GM23338 (cell line): Measurements from ENCODE around the gene KAT6B. TPM values are rescaled to one million over a fixed set of nuclear protein-coding genes. Genes with fewer than 3 reads are reported as not detected.

Experiments
- ATAC-seq: fragments of 200-7000 bp; cut with Tn5 transposase; 3 replicates; pipeline ENCODE4 v1.9.1; 2020
- DNase-seq: peaks from one replicate; pipeline ENCODE4 v3.0.0-alpha.2; 2015; ENCODE audit warnings: low spot score
- H2AFZ ChIP-seq: fragments of 200-600 bp; sonication (generic); 2 replicates; pipeline ENCODE4 v1.8.0; 2016; ENCODE audit warnings: antibody characterized with exemption, mild to moderate bottlenecking, moderate library complexity
- H3F3A ChIP-seq: fragments of 200-600 bp; sonication (generic); replicated peaks from 2 replicates; pipeline ENCODE4 v1.8.0; 2017; ENCODE audit warnings: antibody characterized with exemption, mixed run types, low read depth
- H3K27ac ChIP-seq: fragments of 200-600 bp; sonication (generic); 2 replicates; pipeline ENCODE4 v1.6.1; 2016; ENCODE audit warnings: low read depth
- H3K27me3 ChIP-seq: fragments of 200-600 bp; sonication (generic); 2 replicates; pipeline ENCODE4 v1.8.0; 2016; ENCODE audit warnings: mild to moderate bottlenecking, mixed run types, moderate library complexity; ENCODE audit not compliant: insufficient read depth
- H3K36me3 ChIP-seq: fragments of 200-600 bp; sonication (generic); 2 replicates; pipeline ENCODE4 v1.8.0; 2016; ENCODE audit warnings: mild to moderate bottlenecking; ENCODE audit not compliant: insufficient read depth
- H3K4me1 ChIP-seq: fragments of 200-600 bp; sonication (generic); 2 replicates; pipeline ENCODE4 v1.8.0; 2016; ENCODE audit warnings: mild to moderate bottlenecking, moderate library complexity; ENCODE audit not compliant: insufficient read depth
- H3K4me2 ChIP-seq: fragments of 200-600 bp; sonication (generic); 2 replicates; pipeline ENCODE4 v1.7.1; 2017; ENCODE audit warnings: mixed run types
- H3K4me3 ChIP-seq: fragments of 200-600 bp; sonication (generic); 2 replicates; pipeline ENCODE4 v1.6.1; 2016; ENCODE audit warnings: mixed run types
- H3K79me2 ChIP-seq: fragments of 200-600 bp; sonication (generic); replicated peaks from 2 replicates; pipeline ENCODE4 v1.8.0; 2017; ENCODE audit warnings: mild to moderate bottlenecking; ENCODE audit not compliant: insufficient read depth
- H3K9me2 ChIP-seq: fragments of 200-600 bp; sonication (generic); 2 replicates; pipeline ENCODE4 v1.8.0; 2017; ENCODE audit not compliant: insufficient read depth
- H4K20me1 ChIP-seq: fragments of 200-600 bp; sonication (generic); replicated peaks from 2 replicates; pipeline ENCODE4 v1.8.0; 2017; ENCODE audit warnings: mild to moderate bottlenecking; ENCODE audit not compliant: insufficient read depth
- H3K27ac Mint-ChIP-seq: 2 replicates; pipeline ENCODE4 v1.8.0; 2020; ENCODE audit warnings: inconsistent platforms, mild to moderate bottlenecking, moderate library complexity, mixed read lengths
- H3K27me3 Mint-ChIP-seq: 3 replicates; pipeline ENCODE4 v1.8.0; 2022; ENCODE audit warnings: low read depth, mild to moderate bottlenecking, moderate library complexity, mixed read lengths, inconsistent platforms; ENCODE audit not compliant: insufficient read depth, poor library complexity
- H3K36me3 Mint-ChIP-seq: 3 replicates; pipeline ENCODE4 v1.8.0; 2021; ENCODE audit warnings: low read depth, mild to moderate bottlenecking, inconsistent platforms, moderate library complexity, mixed read lengths
- H3K4me1 Mint-ChIP-seq: 3 replicates; pipeline ENCODE4 v1.8.0; 2020; ENCODE audit warnings: mild to moderate bottlenecking, inconsistent platforms, mixed read lengths
- H3K4me3 Mint-ChIP-seq: 3 replicates; pipeline ENCODE4 v1.8.0; 2021; ENCODE audit warnings: moderate library complexity, mild to moderate bottlenecking, inconsistent platforms, mixed read lengths
- H3K9me3 Mint-ChIP-seq: 3 replicates; pipeline ENCODE4 v1.8.0; 2020; ENCODE audit warnings: moderate library complexity, mild to moderate bottlenecking, inconsistent platforms, mixed read lengths
- CREB1 ChIP-seq: fragments of 250-450 bp; sonication (Bioruptor Pico); IDR thresholded peaks from 2 replicates; pipeline ENCODE4 v1.5.0; 2020; ENCODE audit warnings: low read depth, mild to moderate bottlenecking, moderate library complexity
- EZH2 ChIP-seq: fragments of 200-600 bp; sonication (generic); IDR thresholded peaks from one replicate; pipeline ENCODE4 v1.8.0; 2017; ENCODE audit warnings: antibody characterized with exemption, mild to moderate bottlenecking, low read depth; ENCODE audit not compliant: unreplicated experiment
- EZH2phosphoT487 ChIP-seq: fragments of 200-600 bp; sonication (generic); IDR thresholded peaks from one replicate; pipeline ENCODE4 v1.8.1; 2018; ENCODE audit warnings: antibody characterized with exemption; ENCODE audit not compliant: unreplicated experiment
- NANOG ChIP-seq: IDR thresholded peaks from 2 replicates; pipeline ENCODE4 v1.6.1; 2016; ENCODE audit warnings: antibody characterized with exemption, borderline replicate concordance
- POLR2AphosphoS5 ChIP-seq: IDR thresholded peaks from 2 replicates; pipeline ENCODE4 v1.6.1; 2016; ENCODE audit warnings: antibody characterized with exemption, low read depth
- REST ChIP-seq: IDR thresholded peaks from one replicate; pipeline ENCODE4 v1.6.1; 2018; ENCODE audit warnings: antibody characterized with exemption; ENCODE audit not compliant: unreplicated experiment
- STAT1 ChIP-seq: IDR thresholded peaks from one replicate; pipeline ENCODE4 v1.6.1; 2016; ENCODE audit warnings: antibody characterized with exemption; ENCODE audit not compliant: unreplicated experiment
- polyA plus RNA-seq: library from polyadenylated mRNA; unstranded; fragments of >200 nt; fragmentation: Nextera tagmentation; extraction: Ambion mirVana; gene quantifications from 2 replicates; pipeline ENCODE4 v1.2.1, GENCODE V29; 2016
- total RNA-seq: library from RNA; depleted of rRNA; stranded (reverse); fragments of >200 nt; shearing (Covaris generic); gene quantifications from 2 replicates; pipeline ENCODE4 v1.2.3, GENCODE V29; 2014
- TF ChIP-seq, protein P1 (sequence below), 2 experiments: fragments of 200-600 bp in 1 of 2; sonication (generic) in 1 of 2; conservative IDR thresholded peaks; 2 replicates each; pipeline versions ENCODE4 v1.5.1 to v1.6.1; 2016 to 2017; ENCODE audit warnings: antibody characterized with exemption in 2 of 2, low read depth in 2 of 2, mild to moderate bottlenecking in 2 of 2, moderate library complexity in 1 of 2
- TF ChIP-seq, protein P2 (sequence below): fragments of 250-450 bp; sonication (Bioruptor Pico); IDR thresholded peaks from 2 replicates; pipeline ENCODE4 v1.5.0; 2020; ENCODE audit warnings: mild to moderate bottlenecking, moderate library complexity

KAT6B gene
- total and polyA plus RNA-seq, 2 experiments from 2014 or later = 21.3 to 31.4 TPM

DNA sequence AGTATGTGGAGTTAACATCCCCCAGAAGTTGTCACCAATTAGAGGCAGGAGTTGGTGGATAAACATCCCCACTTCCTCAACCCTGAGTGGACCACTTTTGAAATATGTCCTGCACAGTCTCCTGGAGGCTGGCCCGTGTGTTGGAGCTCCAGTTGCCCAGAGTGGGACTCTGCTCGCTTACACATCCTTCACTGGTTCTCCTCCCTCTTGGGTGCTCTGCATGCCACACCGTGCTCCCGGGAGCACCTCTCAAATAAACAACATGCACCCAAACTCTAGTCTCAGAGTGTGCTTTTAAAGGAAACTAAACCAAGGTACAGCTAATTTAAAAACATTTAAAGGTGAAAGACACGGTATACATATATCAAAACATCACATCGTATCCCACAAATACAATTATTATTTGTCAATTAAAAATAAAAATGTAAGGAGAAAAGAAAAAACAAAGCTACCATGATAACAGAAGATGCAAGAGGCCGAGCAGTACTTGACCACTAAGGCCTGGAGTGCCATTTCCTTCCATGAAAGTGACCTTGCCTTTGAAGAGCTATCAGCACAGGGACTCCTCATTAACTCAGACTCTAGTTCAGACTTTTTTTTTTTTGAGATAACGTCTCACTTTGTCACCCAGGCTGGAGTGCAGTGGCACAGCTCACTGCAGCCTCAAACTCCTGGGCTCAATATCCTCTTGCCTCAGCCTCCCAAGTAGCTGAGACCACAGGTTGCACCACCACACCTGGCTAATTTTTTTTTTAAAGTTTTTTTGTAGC, 237.2 kb downstream of the KAT6B start:
- ATAC-seq (no peak), DNase-seq (no peak)
- no peaks in the 10 kb centered on the region for H3K36me3 Mint-ChIP-seq
- Histone ChIP-seq H3K27me3 (no peaks in the 10 kb centered on the region), H3K79me2 (no peaks in the 10 kb centered on the region), H3F3A (no peaks in the 10 kb centered on the region), H3K36me3 (no peaks in the 10 kb centered on the region), H3K27ac (no peak overlapping the region), H3K4me2 (no peak overlapping the region), H3K4me3 (no peak overlapping the region), H4K20me1 (no peaks in the 10 kb centered on the region), H3K9me2 (no peaks in the 10 kb centered on the region; the same call in 1 of the 2 replicates), H2AFZ (no peak overlapping the region), H3K4me1 (0 out of 2 replicates have a peak, but pooled peaks cover 3% of the 10 kb centered on the region)
- H3K9me3 Mint-ChIP-seq = no peaks in the 10 kb centered on the region
- no peak for TF ChIP-seq REST
- TF ChIP-seq EZH2phosphoT487 = no peak
- no peak for TF ChIP-seq NANOG
- no peak for TF ChIP-seq EZH2
- TF ChIP-seq STAT1 = no peak
- TF ChIP-seq, protein P1, sequence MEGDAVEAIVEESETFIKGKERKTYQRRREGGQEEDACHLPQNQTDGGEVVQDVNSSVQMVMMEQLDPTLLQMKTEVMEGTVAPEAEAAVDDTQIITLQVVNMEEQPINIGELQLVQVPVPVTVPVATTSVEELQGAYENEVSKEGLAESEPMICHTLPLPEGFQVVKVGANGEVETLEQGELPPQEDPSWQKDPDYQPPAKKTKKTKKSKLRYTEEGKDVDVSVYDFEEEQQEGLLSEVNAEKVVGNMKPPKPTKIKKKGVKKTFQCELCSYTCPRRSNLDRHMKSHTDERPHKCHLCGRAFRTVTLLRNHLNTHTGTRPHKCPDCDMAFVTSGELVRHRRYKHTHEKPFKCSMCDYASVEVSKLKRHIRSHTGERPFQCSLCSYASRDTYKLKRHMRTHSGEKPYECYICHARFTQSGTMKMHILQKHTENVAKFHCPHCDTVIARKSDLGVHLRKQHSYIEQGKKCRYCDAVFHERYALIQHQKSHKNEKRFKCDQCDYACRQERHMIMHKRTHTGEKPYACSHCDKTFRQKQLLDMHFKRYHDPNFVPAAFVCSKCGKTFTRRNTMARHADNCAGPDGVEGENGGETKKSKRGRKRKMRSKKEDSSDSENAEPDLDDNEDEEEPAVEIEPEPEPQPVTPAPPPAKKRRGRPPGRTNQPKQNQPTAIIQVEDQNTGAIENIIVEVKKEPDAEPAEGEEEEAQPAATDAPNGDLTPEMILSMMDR (conservative IDR thresholded peaks at IDR 0.05; ENCODE audit: low read depth in 2 of 2) = no peak
- TF ChIP-seq, protein P2, sequence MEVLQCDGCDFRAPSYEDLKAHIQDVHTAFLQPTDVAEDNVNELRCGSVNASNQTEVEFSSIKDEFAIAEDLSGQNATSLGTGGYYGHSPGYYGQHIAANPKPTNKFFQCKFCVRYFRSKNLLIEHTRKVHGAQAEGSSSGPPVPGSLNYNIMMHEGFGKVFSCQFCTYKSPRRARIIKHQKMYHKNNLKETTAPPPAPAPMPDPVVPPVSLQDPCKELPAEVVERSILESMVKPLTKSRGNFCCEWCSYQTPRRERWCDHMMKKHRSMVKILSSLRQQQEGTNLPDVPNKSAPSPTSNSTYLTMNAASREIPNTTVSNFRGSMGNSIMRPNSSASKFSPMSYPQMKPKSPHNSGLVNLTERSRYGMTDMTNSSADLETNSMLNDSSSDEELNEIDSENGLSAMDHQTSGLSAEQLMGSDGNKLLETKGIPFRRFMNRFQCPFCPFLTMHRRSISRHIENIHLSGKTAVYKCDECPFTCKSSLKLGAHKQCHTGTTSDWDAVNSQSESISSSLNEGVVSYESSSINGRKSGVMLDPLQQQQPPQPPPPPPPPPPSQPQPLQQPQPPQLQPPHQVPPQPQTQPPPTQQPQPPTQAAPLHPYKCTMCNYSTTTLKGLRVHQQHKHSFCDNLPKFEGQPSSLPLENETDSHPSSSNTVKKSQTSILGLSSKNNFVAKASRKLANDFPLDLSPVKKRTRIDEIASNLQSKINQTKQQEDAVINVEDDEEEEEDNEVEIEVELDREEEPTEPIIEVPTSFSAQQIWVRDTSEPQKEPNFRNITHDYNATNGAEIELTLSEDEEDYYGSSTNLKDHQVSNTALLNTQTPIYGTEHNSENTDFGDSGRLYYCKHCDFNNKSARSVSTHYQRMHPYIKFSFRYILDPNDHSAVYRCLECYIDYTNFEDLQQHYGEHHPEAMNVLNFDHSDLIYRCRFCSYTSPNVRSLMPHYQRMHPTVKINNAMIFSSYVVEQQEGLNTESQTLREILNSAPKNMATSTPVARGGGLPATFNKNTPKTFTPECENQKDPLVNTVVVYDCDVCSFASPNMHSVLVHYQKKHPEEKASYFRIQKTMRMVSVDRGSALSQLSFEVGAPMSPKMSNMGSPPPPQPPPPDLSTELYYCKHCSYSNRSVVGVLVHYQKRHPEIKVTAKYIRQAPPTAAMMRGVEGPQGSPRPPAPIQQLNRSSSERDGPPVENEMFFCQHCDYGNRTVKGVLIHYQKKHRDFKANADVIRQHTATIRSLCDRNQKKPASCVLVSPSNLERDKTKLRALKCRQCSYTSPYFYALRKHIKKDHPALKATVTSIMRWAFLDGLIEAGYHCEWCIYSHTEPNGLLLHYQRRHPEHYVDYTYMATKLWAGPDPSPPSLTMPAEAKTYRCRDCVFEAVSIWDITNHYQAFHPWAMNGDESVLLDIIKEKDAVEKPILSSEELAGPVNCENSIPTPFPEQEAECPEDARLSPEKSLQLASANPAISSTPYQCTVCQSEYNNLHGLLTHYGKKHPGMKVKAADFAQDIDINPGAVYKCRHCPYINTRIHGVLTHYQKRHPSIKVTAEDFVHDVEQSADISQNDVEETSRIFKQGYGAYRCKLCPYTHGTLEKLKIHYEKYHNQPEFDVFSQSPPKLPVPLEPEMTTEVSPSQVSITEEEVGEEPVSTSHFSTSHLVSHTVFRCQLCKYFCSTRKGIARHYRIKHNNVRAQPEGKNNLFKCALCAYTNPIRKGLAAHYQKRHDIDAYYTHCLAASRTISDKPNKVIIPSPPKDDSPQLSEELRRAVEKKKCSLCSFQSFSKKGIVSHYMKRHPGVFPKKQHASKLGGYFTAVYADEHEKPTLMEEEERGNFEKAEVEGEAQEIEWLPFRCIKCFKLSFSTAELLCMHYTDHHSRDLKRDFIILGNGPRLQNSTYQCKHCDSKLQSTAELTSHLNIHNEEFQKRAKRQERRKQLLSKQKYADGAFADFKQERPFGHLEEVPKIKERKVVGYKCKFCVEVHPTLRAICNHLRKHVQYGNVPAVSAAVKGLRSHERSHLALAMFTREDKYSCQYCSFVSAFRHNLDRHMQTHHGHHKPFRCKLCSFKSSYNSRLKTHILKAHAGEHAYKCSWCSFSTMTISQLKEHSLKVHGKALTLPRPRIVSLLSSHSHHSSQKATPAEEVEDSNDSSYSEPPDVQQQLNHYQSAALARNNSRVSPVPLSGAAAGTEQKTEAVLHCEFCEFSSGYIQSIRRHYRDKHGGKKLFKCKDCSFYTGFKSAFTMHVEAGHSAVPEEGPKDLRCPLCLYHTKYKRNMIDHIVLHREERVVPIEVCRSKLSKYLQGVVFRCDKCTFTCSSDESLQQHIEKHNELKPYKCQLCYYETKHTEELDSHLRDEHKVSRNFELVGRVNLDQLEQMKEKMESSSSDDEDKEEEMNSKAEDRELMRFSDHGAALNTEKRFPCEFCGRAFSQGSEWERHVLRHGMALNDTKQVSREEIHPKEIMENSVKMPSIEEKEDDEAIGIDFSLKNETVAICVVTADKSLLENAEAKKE (CRISPR knock-in tag) = no peak
- TF ChIP-seq CREB1 (CRISPR knock-in tag) = no peak
- TF ChIP-seq POLR2AphosphoS5 = no peak
- H3K4me1 Mint-ChIP-seq = peaks cover 3% of the 10 kb centered on the region; the same call in 2 of the 3 replicates
- H3K4me3 Mint-ChIP-seq = no peak overlapping the region
- peaks cover 8% of the 10 kb centered on the region for H3K27me3 Mint-ChIP-seq
- H3K27ac Mint-ChIP-seq = no peak overlapping the region
